SK-N-SH treated with all-trans-retinoic acid at 6 μM for 48 hours (cell line): Measurements from ENCODE around the gene CNTFR.

Experiments used
- ARNTL ChIP-seq: fragments of 450-650 bp; formaldehyde crosslinking; IDR thresholded peaks from 2 replicates; pipeline ENCODE4 v1.5.0; 2020; ENCODE audit warnings: low read depth, mild to moderate bottlenecking, moderate library complexity, borderline replicate concordance
- RARB ChIP-seq: fragments of 250-450 bp; sonication (Bioruptor Pico); IDR thresholded peaks from 2 replicates; pipeline ENCODE4 v1.8.0; 2021; ENCODE audit warnings: mild to moderate bottlenecking, moderate library complexity
- TF ChIP-seq, protein P1 (sequence below): fragments of 250-450 bp; sonication (Bioruptor Pico); IDR thresholded peaks from 2 replicates; pipeline ENCODE4 v1.5.1; 2020; ENCODE audit warnings: low read depth, mild to moderate bottlenecking, moderate library complexity

DNA sequence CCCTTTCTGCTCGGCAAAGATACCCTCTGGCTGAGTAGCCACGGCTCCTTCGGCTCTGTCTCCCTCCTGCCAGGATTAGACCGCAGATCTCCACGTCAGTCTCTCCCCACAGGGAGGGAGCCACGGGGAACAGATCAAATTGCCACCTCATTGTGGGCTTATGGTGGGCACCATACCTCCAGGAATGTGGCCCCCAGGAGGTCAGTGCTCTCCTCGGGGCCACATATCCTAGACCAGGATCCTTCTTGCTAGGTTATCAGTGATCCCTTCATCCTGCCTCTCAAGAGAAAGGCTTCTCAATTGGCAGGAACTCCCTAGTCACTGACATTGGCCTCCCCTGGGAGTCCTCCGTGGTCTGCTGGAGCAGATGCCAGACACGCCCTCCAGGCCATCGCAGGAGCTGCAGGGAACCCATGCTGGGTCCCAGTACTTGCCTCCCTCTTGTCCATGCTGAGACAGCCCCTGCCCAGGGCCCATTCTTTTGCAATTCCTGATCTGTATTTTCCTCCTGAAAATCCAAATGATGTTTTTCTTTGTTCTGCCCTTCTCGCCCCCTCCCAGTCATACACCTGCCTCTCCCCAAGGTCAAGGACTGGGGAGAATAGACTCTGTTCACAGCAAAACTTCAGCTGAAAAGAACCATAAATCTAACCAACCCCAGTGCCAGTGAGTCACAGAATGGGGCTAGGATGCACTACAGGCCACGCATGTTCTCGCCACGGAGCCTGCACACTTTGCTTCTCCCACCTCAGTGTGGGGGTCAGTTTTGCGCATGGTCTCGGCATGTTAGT, 35.1 kb downstream of the CNTFR start:
- no peak for TF ChIP-seq RARB (CRISPR knock-in tag)
- TF ChIP-seq, protein P1, sequence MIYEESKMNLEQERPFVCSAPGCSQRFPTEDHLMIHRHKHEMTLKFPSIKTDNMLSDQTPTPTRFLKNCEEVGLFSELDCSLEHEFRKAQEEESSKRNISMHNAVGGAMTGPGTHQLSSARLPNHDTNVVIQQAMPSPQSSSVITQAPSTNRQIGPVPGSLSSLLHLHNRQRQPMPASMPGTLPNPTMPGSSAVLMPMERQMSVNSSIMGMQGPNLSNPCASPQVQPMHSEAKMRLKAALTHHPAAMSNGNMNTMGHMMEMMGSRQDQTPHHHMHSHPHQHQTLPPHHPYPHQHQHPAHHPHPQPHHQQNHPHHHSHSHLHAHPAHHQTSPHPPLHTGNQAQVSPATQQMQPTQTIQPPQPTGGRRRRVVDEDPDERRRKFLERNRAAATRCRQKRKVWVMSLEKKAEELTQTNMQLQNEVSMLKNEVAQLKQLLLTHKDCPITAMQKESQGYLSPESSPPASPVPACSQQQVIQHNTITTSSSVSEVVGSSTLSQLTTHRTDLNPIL (CRISPR knock-in tag), result no peak
- no peak for TF ChIP-seq ARNTL
